GM12873 (cell line): ENCODE measurements around the gene MCM5.

Experiments
- CTCF ChIP-seq: IDR thresholded peaks from 2 replicates; pipeline ENCODE4 v1.5.1; 2012; ENCODE audit warnings: low read depth, mild to moderate bottlenecking, moderate library complexity, low read length, control low read depth; ENCODE audit not compliant: insufficient read depth; ENCODE audit errors: missing control alignments

MCM5 gene

GRCh38 chr22:35399678-35400500 lies at the start of gene MCM5:
MCM5 (plus strand) TSS chr22:35400140; CDS start chr22:35400439, 299 bp downstream.
- TF ChIP-seq CTCF = no peak

- peak; percentile 87 for TF ChIP-seq CTCF
Observed at GRCh38 chr22:35350539-35351503, 49.1 kb upstream of the MCM5 start.

- TF ChIP-seq CTCF = peak; percentile 57
Observed at GRCh38 chr22:35352214-35353111, 47.5 kb upstream of the MCM5 start.

- TF ChIP-seq CTCF = no peak
Observed at GRCh38 chr22:35353318-35353717, 46.6 kb upstream of the MCM5 start.

- TF ChIP-seq CTCF = no peak
Observed at GRCh38 chr22:35354068-35354467, 45.9 kb upstream of the MCM5 start.

- no peak for TF ChIP-seq CTCF
Observed at GRCh38 chr22:35357883-35358621, 41.9 kb upstream of the MCM5 start.
